D341Med (cell line): ENCODE data around the gene SNUPN.
"Not testable (repeated sequence)": the region's sequence is repeated elsewhere in the genome, so short reads cannot be mapped to it uniquely, and the experiment has no call there.

Experiments used
- DNase-seq: peaks from one replicate; pipeline ENCODE4 v3.0.0; 2012; ENCODE audit warnings: low spot score

SNUPN gene

DNA sequence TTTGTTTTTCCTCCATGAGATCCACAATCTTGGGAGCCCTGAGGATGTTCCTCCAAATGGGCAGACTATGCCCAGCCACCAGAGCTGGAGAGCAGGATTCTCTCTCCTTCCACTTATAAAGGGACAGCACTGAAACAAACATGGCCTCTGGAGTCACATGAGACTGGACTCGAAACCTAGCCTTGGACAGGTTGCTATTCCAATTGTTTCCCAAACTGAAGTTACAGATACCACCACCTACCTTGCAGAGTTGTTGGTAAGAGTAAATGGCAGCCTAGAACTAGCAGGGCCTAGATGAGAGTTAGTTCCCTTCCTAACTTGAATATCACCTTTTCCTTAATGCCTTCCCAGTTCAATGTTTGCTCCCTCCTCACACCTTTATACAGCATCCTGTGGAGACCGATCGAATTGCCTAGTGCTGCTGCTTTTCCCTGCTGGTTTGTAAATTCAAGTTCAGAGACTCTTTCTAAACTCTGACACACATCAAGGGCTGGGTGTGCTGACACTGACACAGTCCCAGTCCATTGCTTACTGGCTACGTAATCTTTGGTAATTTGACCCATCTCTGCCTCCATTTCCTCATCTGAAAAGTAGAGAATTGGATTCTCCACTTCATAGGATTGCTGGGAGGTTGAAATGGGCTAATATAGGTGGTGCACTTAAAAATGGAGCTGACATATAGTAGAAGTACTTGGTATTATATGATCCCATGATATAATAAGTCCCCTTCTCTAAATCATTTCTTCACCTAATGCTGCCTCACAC, 11.9 kb upstream of the SNUPN start:
- no peak for DNase-seq

GRCh38 chr15:75636026-75636425, 10.5 kb upstream of the SNUPN start:
- DNase-seq = no peak

DNA sequence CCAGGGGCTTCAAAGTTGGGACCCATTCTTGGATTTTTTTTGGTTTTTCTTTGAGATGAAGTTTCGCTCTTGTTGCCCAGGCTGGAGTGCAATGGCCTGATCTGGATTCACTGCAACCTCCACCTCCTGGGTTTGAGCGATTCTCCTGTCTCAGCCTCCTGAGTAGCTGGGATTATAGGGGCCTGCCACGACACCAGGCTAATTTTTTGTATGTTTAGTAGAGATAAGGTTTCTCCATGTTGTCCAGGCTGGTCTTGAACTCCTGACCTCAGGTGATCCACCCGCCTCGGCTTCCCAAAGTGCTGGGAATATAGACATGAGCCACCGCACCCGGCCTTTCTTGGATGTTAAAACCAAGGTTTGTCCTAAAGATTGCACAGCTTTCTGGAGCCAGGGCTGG, 8.4 kb upstream of the SNUPN start:
- DNase-seq = not testable (repeated sequence)

DNA sequence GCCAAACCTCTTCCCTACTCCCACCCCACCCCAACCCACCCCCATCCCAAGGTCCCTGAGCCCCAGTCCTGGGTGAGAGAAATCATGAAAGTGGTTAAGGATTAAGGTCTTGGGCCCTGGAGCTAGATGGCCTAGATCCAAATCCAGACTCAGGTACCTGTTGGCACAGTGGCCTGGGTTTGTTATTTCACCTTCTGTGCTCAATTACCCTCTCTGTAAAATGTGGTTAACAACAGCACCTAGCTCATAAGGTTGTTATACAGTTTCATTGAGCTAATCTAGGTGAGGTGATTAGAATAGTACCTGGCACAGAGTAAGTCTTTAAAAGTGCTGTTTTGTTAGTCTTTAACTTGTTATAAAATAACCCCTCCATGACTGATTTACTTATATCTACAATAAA, 6.4 kb upstream of the SNUPN start:
- no peak for DNase-seq

- DNase-seq = no peak
Measured at GRCh38 chr15:75622505-75622904, 3.0 kb downstream of the SNUPN start.

- no peak for DNase-seq
Measured at GRCh38 chr15:75620841-75621391, 4.6 kb downstream of the SNUPN start.

GRCh38 chr15:75620058-75620820, 5.3 kb downstream of the SNUPN start:
- no peak for DNase-seq

GRCh38 chr15:75616766-75617165, 8.8 kb downstream of the SNUPN start:
- DNase-seq = no peak

GRCh38 chr15:75606711-75607699, 18.5 kb downstream of the SNUPN start:
- no peak for DNase-seq

GRCh38 chr15:75606026-75606425, 19.5 kb downstream of the SNUPN start:
- no peak for DNase-seq

DNA sequence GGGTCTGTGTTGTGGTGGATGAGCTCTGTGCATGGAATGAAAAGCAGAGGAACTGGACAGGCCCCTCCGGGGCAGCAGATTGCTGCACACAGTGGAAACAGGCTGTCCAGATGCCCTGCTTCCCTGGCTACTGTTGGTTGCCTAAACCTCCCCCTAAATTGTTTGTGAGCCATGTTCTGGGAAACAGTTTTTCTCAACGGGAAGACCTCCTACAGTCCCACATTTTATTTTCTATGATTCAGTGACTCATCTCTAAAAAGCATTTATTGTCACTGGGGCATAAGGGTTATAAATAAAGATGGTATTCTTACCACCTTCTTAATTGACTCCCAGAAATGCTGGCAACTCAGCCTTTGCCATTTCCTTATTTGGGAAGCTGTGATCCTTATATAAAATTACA, 26.1 kb downstream of the SNUPN start:
- no peak for DNase-seq

DNA sequence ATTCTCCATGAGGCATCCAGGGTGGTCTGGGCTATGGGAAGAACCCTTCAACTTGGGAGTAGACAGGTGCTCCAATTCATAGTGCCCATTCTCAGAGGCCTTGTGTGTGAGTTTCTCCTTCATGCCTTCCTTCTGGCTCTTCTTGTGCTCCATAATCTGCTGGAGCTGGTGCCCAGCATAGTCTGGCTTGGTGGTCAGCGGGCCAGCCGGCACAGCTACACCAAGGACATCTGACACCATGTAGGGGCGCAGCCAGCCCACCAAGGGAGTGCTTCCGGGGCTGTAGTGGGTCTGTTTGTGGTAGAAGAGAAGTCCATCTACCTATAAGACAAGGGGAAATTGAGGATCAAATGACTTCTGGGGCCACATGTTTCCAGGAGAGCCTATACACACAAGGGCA, 27.2 kb downstream of the SNUPN start:
- DNase-seq = no peak

DNA sequence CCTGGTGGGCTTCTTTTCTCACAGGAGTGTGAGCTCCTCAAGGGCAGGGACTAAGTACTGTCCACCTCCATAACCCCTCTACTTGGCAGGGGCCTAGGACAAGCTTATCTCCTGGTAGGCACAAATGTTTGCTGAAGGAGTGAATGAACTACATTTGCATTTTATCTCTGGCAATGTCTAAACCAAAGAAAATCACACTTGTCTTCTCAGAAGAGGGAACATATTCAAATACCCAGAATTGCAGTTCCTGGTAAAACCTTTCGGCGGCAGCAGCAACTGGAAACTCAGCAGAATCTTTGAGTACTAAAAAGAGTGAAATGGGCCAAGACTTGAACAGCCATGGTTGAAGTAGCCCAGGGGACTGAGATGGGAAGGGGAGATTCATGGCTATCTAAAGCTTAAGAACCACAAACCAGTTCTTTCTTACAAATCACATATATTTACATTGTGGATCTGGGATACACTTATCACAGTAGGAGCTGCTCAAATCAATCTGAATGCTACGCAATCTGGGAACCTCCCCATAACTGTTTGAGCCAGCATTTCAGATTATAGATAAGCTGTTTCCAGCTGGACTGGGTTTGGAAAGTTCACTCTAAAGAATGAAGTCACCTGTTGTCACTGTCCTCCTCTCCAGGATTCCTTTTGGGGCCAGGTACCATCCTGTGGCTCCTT, 27.7 kb downstream of the SNUPN start:
- DNase-seq = no peak

DNA sequence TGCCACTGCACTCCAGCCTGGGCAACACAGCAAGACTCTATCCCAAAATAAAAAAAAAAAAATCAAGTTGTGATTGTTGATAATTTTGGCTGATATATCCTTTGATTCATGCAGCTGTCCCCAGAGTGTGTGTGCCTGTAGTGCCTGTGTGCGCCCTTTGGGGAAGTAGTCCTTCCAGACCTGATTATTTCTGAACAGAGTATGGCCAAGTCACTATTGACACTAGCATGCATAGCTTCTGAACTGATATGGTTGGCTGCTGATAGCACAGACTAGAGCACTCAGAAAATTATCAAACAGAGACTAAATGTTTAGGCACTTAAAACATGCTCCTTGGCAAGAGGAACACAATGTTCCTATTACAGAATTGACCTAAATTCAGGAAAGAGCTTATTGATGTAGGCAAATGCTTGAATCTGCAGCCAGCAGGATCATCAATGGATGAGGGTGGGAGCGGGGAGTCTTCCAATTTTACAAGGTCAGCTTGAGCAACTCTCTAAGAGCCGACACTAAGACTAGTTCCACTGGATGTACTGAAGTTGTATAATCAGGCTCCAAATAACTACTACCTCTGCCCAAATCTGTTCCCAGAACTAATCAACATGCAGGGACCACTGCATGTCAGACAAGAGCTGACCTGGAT, 28.7 kb downstream of the SNUPN start:
- no peak for DNase-seq

- DNase-seq = no peak
Measured at GRCh38 chr15:75594276-75594675, 31.2 kb downstream of the SNUPN start.

- DNase-seq = no peak
Measured at GRCh38 chr15:75591655-75592364, 33.7 kb downstream of the SNUPN start.

- no peak for DNase-seq
Measured at GRCh38 chr15:75590239-75590638, 35.3 kb downstream of the SNUPN start.

- DNase-seq = no peak
Measured at GRCh38 chr15:75589071-75589470, 36.5 kb downstream of the SNUPN start.

DNA sequence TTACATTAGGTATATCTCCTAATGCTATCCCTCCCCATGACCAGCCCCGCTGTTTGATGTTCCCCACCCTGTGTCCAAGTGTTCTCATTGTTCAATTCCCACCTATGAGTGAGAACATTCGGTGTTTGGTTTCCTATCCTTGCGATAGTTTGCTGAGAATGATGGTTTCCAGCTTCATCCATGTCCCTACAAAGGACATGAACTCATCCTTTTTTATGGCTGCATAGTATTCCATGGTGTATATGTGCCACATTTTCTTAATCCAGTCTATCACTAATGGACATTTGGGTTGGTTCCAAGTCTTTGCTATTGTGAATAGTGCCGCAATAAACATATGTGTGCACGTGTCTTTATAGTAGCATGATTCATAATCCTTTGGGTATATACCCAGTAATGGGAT, 39.1 kb downstream of the SNUPN start:
- not testable (repeated sequence) for DNase-seq

DNA sequence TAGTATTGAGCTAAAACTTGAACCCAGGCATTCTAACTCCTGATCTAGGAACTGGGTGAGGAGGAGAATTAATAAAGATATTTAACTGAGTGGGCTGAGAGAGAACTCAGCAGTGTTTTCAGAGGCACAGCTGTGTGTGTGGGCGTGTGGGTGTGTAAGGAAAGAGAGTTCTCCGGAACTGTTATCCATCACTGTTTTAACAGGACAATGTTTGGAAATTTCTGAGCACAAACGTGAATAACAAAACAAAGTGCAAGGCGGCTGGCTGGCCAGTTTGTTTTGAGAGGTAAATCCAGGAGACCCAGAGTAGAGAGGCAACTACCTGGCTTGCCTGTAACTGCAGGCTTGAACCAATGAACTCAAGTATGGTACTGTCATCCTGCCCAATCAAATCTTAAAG, 41.4 kb downstream of the SNUPN start:
- no peak for DNase-seq
